ENCODE data around the gene ODC1.

Gene ODC1

DNA sequence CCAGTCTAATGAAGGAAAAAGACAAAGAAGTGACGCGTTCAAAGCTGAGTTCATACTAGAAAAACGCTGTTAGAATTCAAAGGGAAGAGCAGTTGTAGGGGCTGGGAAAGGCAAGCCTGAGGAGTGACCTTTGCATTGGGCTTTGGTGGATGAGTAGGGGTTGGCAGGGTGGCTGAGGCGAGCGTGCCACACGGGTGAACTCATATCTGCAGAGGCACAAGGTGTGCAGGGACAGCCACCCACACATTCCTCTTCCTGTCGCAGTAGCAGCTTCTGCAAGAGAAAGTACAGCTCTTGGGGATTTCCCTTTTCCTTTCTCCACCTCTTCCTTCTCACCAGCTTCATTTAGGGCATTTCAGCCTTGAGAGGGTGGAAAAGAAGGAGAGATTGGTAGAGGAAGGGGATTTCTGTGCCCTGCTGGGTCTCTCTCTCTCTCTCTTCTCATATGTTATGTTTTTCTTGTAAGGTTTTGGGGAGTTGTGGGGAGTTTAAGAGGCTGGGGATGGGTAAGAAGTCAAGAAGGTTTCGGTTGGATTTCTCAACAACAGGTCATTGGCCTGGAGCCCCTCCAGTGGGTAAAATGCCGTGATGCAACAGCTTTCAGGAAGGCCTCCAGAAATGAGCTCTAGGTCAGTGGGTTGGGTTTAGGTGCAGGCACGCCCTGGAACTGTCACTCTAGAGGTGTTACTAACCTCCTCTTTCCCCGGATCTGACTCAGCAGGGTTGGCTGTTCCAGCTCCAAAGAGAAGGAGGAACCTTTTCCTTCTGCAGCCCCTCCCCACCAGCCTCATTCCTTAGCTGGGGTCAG is 40.1 kb downstream of the ODC1 start:
- Histone ChIP-seq H3K36me3 (ENCODE audit: control insufficient read depth, insufficient read depth, low read length) (no peaks in the 10 kb centered on the region), H3K9me3 (ENCODE audit: control insufficient read depth, low read length) (no peaks in the 10 kb centered on the region), H3K27me3 (ENCODE audit: control insufficient read depth, insufficient read depth, low read length, poor library complexity, severe bottlenecking) (no peaks in the 10 kb centered on the region), H3K27ac (ENCODE audit: insufficient read depth, low read depth, low read length, poor library complexity, severe bottlenecking) (no peak overlapping the region), H3K4me3 (ENCODE audit: insufficient read depth, low read depth, low read length) (no peak overlapping the region), H3K4me1 (ENCODE audit: control insufficient read depth, insufficient read depth, low read length) (peaks cover 13% of the 10 kb centered on the region)
- WGBS, 2 experiments: 86 to 88% methylated on average over 11 of the region's 11 CpGs

- Histone ChIP-seq H3K27ac (ENCODE audit: insufficient read depth, low read depth, low read length, poor library complexity, severe bottlenecking) (no peak overlapping the region), H3K27me3 (ENCODE audit: control insufficient read depth, insufficient read depth, low read length, poor library complexity, severe bottlenecking) (no peaks in the 10 kb centered on the region), H3K36me3 (ENCODE audit: control insufficient read depth, insufficient read depth, low read length) (no peaks in the 10 kb centered on the region), H3K9me3 (ENCODE audit: control insufficient read depth, low read length) (no peaks in the 10 kb centered on the region), H3K4me3 (ENCODE audit: insufficient read depth, low read depth, low read length) (no peak overlapping the region), H3K4me1 (ENCODE audit: control insufficient read depth, insufficient read depth, low read length) (peaks cover 13% of the 10 kb centered on the region)
- 87 to 91% methylated on average over 4 of the region's 4 CpGs for WGBS, 2 experiments
Measured at GRCh38 chr2:10407432-10407831, 40.7 kb downstream of the ODC1 start.

GRCh38 chr2:10406491-10407188 is 41.5 kb downstream of the ODC1 start:
- no peak overlapping the region for H3K27ac ChIP-seq (ENCODE audit: insufficient read depth, low read depth, low read length, poor library complexity, severe bottlenecking)
- no peaks in the 10 kb centered on the region for H3K9me3 ChIP-seq (ENCODE audit: control insufficient read depth, low read length)
- WGBS, 2 experiments: 90% methylated on average over 18 of the region's 18 CpGs
- no peak overlapping the region for H3K4me3 ChIP-seq (ENCODE audit: insufficient read depth, low read depth, low read length)
- H3K36me3 ChIP-seq (ENCODE audit: control insufficient read depth, insufficient read depth, low read length): no peaks in the 10 kb centered on the region
- H3K4me1 ChIP-seq (ENCODE audit: control insufficient read depth, insufficient read depth, low read length): peaks cover 13% of the 10 kb centered on the region
- H3K27me3 ChIP-seq (ENCODE audit: control insufficient read depth, insufficient read depth, low read length, poor library complexity, severe bottlenecking): no peaks in the 10 kb centered on the region

DNA sequence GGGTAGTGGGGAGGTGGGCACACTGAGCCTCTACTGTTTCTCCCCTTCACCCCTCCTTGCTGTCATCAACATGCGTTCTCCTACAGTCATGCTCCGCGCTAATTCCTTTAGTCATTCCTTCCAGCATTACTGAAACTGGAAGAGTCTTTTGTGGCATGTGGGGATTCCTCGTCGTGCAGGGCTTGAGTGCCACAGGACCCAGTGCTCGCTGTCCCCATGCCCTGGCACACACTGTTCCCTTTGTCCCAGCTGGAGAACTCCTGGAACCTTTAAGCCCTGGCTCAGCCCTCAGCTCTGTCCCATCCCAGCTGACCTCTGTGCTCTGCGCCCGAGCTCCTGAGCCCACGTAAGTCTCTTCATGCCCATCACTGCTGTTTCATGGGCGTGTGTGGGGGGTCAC is 42.1 kb downstream of the ODC1 start:
- peaks cover 13% of the 10 kb centered on the region for H3K4me1 ChIP-seq (ENCODE audit: control insufficient read depth, insufficient read depth, low read length)
- no peaks in the 10 kb centered on the region for H3K27me3 ChIP-seq (ENCODE audit: control insufficient read depth, insufficient read depth, low read length, poor library complexity, severe bottlenecking)
- H3K9me3 ChIP-seq (ENCODE audit: control insufficient read depth, low read length): no peaks in the 10 kb centered on the region
- no peak overlapping the region for H3K27ac ChIP-seq (ENCODE audit: insufficient read depth, low read depth, low read length, poor library complexity, severe bottlenecking)
- WGBS, 2 experiments: 82 to 85% methylated on average over 10 of the region's 10 CpGs
- no peak overlapping the region for H3K4me3 ChIP-seq (ENCODE audit: insufficient read depth, low read depth, low read length)
- H3K36me3 ChIP-seq (ENCODE audit: control insufficient read depth, insufficient read depth, low read length): no peaks in the 10 kb centered on the region

- Histone ChIP-seq H3K27me3 (ENCODE audit: control insufficient read depth, insufficient read depth, low read length, poor library complexity, severe bottlenecking) (no peaks in the 10 kb centered on the region), H3K4me3 (ENCODE audit: insufficient read depth, low read depth, low read length) (no peak overlapping the region), H3K4me1 (ENCODE audit: control insufficient read depth, insufficient read depth, low read length) (peaks cover 13% of the 10 kb centered on the region), H3K36me3 (ENCODE audit: control insufficient read depth, insufficient read depth, low read length) (no peaks in the 10 kb centered on the region), H3K27ac (ENCODE audit: insufficient read depth, low read depth, low read length, poor library complexity, severe bottlenecking) (no peak overlapping the region), H3K9me3 (ENCODE audit: control insufficient read depth, low read length) (no peaks in the 10 kb centered on the region)
- 95% methylated on average over 13 of the region's 13 CpGs for WGBS, 2 experiments
Measured at GRCh38 chr2:10405448-10405847, 42.7 kb downstream of the ODC1 start.

DNA sequence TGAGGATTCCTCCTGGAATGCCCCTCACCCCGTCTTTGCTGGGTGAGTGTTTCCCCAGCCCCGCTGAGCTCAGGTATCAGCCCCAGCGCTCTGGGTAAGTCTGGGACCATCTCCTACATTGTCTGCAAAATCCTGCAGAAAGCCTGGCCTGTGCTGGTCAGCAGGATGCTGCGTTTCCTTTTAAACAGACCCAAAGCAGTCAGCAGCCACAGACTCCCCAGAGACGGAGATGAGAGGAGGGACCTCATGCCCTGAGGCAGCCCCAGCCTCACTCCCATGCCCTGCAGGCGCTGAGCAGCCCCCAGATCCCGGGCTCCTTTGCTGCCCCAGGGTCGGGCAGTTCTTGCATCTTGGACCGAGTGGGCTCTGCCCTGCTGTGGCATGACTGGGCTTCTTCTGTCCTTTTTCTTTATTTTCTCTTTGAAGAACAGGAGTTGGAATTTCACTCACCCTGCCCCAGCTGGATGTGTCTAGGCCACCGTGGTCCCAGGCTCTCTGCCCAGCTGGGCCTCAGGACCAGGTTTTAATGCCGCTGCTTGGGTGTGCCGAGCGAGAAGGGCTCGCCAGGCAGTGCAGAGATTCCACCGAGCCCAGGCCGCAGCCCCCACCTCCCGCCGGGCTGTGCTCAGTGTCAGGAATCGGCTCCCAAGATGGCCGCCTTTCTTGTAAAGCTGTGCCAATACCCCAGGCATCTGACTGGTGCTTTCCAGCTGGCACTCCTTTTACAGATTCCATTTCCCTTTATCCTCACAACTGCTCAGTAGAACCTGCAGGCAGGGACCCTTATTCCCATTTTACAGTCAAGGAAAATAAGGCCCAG is 43.6 kb downstream of the ODC1 start:
- Histone ChIP-seq H3K4me3 (ENCODE audit: insufficient read depth, low read depth, low read length) (no peak overlapping the region), H3K4me1 (ENCODE audit: control insufficient read depth, insufficient read depth, low read length) (peaks cover 13% of the 10 kb centered on the region), H3K27ac (ENCODE audit: insufficient read depth, low read depth, low read length, poor library complexity, severe bottlenecking) (no peak overlapping the region), H3K36me3 (ENCODE audit: control insufficient read depth, insufficient read depth, low read length) (no peaks in the 10 kb centered on the region), H3K27me3 (ENCODE audit: control insufficient read depth, insufficient read depth, low read length, poor library complexity, severe bottlenecking) (no peaks in the 10 kb centered on the region), H3K9me3 (ENCODE audit: control insufficient read depth, low read length) (no peaks in the 10 kb centered on the region)
- 65 to 69% methylated on average over 20 of the region's 20 CpGs for WGBS, 2 experiments

DNA sequence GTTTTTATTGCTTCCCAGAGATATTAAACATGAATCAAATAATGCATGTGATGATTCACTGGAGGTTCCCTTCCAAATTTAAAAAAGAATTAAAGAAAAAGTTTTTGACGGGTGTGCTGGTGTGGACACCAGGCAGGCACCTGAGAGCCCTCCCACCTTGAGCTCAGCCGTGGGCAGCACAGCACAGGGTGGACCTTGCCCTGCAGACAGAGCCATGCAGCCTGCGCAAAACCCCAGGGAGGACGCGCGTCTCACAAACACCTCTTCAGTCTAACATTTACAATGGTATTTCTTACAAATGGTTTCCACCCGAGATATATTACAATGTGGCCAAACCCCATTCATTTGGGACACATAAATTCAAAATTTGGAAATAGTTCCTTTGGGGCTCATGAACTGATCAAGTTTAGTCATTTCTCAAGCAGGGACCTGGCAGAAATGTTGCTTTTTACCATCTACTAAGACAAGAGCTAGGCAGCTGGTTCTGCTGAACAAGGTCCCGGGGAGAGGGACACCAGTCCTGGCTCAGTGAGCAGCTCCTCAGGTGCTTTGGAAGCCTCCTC is 45.4 kb downstream of the ODC1 start:
- Histone ChIP-seq H3K4me1 (ENCODE audit: control insufficient read depth, insufficient read depth, low read length) (peaks cover 11% of the 10 kb centered on the region), H3K4me3 (ENCODE audit: insufficient read depth, low read depth, low read length) (no peak overlapping the region), H3K9me3 (ENCODE audit: control insufficient read depth, low read length) (no peaks in the 10 kb centered on the region), H3K36me3 (ENCODE audit: control insufficient read depth, insufficient read depth, low read length) (no peaks in the 10 kb centered on the region), H3K27ac (ENCODE audit: insufficient read depth, low read depth, low read length, poor library complexity, severe bottlenecking) (no peak overlapping the region), H3K27me3 (ENCODE audit: control insufficient read depth, insufficient read depth, low read length, poor library complexity, severe bottlenecking) (no peaks in the 10 kb centered on the region)
- WGBS, 2 experiments: 81 to 85% methylated on average over 8 of the region's 8 CpGs

DNA sequence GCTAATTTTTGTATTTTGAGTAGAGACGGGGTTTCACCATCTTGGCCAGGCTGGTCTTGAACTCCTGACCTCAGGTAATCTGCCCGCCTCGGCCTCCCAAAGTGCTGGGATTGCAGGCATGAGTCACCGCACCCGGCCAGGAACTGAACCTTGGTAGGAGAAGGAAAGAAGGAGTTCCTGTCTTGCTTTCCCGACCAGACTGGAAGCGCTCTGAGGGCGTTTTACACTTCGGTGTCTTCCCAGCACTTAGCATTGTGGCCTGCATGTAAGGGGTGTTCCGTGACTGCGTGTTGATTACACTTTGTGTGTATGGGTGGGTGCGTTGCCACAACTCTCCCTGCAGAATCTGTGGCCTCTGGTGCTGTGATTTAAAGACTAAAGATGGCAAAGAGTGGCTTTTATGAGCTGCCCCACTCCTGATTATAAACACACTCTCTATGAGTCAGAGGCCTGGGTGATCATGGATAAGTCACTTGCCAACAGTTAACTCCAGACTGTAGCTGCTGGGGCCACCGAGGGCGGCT is 46.0 kb downstream of the ODC1 start:
- no peaks in the 10 kb centered on the region for H3K36me3 ChIP-seq (ENCODE audit: control insufficient read depth, insufficient read depth, low read length)
- H3K9me3 ChIP-seq (ENCODE audit: control insufficient read depth, low read length): no peaks in the 10 kb centered on the region
- H3K4me1 ChIP-seq (ENCODE audit: control insufficient read depth, insufficient read depth, low read length): peaks cover 11% of the 10 kb centered on the region
- no peak overlapping the region for H3K4me3 ChIP-seq (ENCODE audit: insufficient read depth, low read depth, low read length)
- no peak overlapping the region for H3K27ac ChIP-seq (ENCODE audit: insufficient read depth, low read depth, low read length, poor library complexity, severe bottlenecking)
- H3K27me3 ChIP-seq (ENCODE audit: control insufficient read depth, insufficient read depth, low read length, poor library complexity, severe bottlenecking): no peaks in the 10 kb centered on the region
- WGBS, 2 experiments: 87 to 89% methylated on average over 14 of the region's 14 CpGs

DNA sequence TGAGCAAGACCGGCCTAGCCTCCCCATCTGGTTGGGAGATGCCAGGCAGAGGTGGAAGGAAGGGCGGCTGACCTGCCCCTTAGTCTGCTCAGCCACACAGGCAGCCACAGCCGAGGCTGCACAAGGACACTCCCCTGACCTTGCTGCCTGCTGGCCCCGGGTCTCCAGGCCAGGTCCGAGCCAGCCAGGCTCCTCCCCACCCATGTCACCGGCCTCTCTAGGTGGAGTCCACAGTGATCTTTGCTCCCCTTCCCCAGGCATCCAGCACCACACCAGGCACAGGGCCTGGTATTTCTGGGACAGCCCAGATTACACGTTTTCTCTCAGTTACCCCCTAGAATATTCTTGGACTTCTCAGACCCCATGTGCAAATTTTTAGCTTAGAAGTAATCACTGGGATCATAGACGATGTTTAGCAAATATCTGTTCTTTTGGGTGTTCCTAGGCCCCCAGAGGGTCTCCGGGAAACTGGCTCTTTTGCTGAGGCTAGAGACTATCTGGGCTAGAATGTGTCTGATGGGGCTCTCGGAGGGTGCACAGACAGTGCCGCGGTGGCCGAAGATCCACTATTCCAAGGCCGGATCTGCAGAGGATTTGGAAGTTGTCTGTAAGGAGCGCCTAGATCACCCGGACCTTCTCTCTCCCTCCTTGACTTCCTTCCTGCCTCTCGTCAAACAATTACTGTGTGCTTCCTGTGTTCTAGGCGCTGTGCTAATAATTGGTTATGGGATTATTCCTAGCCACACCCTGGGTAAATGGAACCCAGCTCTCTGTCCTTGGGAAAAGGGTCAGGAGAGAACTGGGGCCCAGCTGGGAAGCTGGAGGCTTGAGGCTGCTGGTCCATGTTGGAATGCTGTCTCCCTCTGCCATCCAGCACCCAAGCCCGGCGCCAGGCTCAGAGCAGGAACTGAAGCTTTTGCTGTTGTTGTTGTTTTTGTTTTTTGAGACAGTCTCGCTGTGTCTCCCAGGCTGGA is 46.9 kb downstream of the ODC1 start:
- WGBS, 2 experiments: 91% methylated on average over 21 of the region's 21 CpGs
- H3K36me3 ChIP-seq (ENCODE audit: control insufficient read depth, insufficient read depth, low read length): no peaks in the 10 kb centered on the region
- H3K4me1 ChIP-seq (ENCODE audit: control insufficient read depth, insufficient read depth, low read length): peaks cover 11% of the 10 kb centered on the region
- no peak overlapping the region for H3K27ac ChIP-seq (ENCODE audit: insufficient read depth, low read depth, low read length, poor library complexity, severe bottlenecking)
- H3K27me3 ChIP-seq (ENCODE audit: control insufficient read depth, insufficient read depth, low read length, poor library complexity, severe bottlenecking): no peaks in the 10 kb centered on the region
- no peak overlapping the region for H3K4me3 ChIP-seq (ENCODE audit: insufficient read depth, low read depth, low read length)
- H3K9me3 ChIP-seq (ENCODE audit: control insufficient read depth, low read length): no peaks in the 10 kb centered on the region
